Activated naive CD4-positive, alpha-beta T cell treated with Interleukin-2 at 50 U/mL for 16 hours (primary cell): ENCODE measurements around the gene ARHGEF37.

ENCODE experiments used
- DNase-seq: peaks from one replicate; pipeline ENCODE4 v3.0.0-alpha.2; 2020

ARHGEF37 gene

DNA sequence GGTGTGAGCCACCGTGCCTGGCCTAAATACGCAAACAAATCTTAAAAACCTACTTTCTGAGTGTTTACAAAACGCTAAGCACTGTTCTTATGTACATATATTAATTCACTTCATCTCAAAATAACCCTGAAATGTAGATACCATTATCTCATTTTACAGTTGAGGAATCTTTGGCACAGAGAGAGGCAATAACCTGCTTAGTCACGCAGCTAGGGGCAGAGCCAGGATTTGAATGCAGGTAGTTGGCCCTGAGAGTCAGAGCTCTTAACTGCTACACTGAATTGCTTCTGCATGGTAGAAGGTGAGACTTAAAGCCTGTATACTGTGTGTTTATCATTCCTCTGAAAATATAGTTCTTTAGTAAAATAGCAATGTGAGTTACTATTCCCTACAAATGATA is 21.9 kb downstream of the ARHGEF37 start:
- no peak for DNase-seq

DNA sequence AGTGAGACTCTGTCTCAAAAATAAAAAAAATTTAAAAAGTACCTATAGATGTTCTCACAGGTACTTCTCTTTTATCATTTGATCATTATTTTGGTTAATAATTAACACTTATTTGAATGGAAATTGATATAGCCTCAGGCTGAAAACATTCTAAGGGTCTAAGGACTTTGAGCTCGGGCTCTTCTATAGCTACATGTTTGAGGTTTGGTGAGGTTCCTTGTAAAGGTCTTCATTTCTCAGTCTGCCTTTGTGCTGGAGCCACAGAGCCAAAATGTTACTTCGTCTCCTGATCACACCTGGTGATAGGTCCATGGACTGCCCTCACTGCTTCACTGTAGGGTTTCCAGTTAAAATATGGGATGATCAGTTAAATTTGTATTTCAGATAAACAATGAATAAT is 22.6 kb downstream of the ARHGEF37 start:
- no peak for DNase-seq

DNA sequence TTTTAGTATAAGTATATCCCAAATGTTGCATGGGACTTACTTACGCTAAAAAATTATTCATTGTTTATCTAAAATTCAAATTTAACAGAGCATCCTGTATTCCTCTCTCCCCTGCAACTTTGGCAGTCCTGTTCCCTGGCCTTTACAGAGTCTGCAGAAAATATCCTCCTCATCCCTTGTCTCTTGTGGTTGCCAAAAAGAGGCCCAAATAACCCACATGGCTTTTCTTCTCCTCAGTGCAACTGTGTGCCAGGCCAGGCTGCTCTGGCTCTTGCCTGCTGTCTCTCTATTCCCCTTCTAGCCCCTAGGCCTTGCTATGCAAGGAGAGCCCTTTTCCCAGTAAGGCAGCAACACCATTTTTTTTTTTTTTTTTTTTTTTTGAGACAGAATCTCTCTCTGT is 23.0 kb downstream of the ARHGEF37 start:
- DNase-seq, result no peak

DNA sequence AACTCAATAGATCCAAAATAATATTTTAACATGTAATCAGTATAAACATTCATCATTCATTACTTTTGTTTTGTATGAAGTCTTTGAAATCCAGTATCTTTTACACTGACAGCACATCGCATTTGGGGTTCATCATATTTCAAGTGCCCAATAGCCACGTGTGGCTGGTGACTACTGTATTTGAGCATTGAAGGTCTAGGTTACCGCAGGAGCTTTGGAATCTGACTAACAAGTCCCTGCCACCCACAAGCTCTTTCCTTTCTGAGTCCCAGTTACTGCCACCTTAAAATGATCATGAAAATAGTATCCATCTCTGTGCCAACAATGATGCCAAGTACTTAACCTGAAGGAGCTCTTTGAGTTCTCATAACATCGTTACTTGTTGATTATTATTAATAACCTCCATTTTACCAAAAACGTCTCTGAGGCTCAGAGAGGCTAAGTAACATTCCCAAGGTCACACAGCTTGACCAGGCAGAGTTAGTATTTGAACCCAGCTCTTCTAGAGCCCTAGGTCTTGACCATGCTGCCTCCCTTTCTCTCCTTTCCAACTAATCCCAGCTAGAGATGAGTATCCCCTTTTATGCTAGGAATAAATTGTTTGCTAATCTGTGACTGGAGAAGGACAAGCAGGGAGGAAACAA is 24.2 kb downstream of the ARHGEF37 start:
- no peak for DNase-seq

DNA sequence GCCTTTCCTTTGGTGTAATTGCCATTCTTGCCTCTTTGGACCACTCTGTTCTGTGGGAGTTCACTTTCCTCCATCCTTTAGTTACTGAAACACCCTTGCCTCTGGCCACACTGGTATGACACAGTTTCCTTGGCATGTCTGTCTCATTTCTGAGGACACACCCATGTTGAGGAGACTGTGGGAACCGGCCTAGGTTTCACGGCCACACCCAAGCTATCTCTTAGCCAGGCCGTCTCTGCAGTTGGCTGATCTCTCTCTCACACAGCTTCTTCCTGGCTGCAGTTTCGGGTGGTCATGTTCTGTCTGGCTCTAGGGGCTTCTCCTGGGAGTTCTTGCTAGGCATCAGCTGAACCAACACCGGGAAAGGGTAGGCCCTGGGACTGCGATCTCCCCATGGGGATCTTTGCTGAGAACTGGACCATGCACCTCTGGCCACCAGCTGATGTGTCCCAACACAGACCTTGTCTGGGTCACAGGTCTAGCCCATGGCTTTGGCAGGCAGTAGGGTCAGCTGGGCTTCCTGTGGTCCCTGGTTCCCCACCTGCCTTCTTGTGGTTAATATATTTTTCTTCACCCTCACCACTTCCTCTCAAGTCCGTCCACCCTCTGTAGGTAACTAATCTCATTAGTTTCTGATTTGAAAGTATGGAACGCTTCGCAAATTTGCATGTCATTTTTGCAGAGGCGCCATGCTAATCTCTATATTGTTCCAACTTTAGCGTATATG is 24.9 kb downstream of the ARHGEF37 start:
- no peak for DNase-seq

DNA sequence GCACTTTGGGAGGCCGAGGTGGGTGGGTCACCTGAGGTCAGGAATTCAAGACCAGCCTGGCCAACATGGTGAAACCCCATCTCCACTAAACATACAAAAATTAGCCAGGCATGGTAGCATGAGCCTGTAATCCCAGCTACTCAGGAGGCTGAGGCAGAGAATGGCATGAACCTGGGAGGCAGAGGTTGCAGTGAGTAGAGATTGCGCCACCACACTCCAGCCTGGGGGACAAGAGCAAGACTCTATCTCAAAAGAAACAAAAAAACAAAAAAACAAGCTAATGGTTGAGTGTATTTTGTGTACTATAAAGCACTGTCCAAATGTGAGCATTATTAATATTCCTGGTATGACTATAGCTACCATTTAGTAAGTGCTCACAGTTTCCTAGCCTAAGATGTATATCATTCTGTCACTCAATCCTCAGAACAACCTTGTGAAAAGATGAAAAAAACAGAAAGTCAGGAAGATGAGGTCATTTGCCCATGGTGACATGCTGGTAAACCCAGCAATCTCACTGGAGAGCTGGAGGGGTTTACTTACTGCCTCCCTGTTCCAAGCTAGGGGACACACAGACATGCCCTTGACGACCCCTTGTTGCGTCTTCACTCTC is 27.7 kb downstream of the ARHGEF37 start:
- no peak for DNase-seq

DNA sequence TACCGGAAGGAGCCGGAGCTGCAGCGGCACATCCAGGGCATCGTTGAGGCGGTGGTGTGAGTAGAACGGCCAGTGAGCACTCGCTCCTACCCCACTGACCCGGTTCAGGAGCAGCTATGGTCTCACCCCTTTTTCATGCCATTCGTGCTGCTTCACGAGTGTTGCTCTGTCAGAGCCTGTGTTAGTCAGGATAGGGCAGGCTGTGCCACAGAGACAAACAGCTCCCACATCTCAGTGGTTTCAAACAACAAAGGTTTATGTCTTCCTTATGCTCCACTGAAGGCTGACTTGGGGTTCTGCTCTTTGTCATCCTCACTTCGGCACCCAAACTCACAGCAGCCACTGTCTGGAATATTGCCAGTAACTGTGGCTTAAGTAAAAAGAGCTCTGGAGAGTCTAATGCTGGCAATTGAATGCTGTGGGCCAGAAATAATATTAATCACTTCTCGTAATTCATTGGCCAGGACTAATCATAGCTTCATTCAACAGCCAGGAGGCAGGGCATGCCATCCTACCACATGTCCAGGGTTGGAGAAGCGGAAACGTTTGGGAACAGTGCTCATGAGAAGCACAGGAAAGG is 28.4 kb downstream of the ARHGEF37 start:
- DNase-seq, result no peak

DNA sequence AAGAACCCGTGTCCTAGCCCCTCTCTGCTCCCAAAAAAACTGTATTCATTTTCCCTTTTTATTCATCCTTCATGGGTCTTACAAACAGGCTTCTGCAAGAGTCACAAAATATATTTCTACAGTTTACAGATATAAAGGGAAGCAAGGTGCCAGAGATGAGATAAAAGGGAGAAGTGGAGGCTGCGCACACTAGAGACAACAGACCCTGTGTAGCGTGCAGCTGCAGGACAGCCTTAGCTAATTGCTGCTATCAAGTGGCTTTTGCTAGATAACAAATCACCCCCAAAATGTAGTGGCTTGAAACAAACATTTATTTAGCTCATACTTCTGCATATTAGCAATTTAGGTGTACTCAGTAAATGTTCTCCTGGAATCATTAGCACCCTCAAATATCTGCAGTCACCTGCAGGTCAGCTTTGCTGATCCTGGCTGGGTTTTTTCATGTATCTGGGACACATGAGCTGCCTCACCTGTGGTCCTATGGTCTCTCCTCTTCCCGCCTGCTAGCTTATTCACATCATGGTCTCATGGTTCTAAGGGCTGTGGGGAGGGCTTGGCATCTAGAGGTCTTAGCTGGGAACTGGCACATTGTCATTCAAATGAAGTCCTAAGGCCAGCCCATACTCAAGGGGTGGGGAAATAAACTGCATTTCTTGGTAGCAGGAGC is 29.4 kb downstream of the ARHGEF37 start:
- no peak for DNase-seq

DNA sequence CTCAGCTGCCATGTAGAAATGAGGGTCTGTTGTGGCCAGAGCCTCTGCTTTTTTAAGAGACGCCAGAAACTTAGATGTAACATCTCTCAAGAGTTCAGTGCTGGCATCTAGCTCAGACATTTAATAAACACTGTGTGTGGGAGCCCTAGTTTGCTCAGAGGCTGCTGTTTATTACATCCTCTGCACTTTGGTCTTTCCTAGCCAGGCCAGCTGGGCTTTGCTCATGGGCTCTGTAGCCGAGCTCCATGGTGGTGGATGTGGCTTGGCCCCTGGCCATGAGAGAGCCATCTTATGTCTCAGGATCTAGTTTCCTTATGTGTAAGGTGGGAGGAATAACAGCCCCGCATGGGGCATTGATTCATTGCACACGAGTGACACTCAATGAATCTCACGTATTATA is 30.0 kb downstream of the ARHGEF37 start:
- no peak for DNase-seq

DNA sequence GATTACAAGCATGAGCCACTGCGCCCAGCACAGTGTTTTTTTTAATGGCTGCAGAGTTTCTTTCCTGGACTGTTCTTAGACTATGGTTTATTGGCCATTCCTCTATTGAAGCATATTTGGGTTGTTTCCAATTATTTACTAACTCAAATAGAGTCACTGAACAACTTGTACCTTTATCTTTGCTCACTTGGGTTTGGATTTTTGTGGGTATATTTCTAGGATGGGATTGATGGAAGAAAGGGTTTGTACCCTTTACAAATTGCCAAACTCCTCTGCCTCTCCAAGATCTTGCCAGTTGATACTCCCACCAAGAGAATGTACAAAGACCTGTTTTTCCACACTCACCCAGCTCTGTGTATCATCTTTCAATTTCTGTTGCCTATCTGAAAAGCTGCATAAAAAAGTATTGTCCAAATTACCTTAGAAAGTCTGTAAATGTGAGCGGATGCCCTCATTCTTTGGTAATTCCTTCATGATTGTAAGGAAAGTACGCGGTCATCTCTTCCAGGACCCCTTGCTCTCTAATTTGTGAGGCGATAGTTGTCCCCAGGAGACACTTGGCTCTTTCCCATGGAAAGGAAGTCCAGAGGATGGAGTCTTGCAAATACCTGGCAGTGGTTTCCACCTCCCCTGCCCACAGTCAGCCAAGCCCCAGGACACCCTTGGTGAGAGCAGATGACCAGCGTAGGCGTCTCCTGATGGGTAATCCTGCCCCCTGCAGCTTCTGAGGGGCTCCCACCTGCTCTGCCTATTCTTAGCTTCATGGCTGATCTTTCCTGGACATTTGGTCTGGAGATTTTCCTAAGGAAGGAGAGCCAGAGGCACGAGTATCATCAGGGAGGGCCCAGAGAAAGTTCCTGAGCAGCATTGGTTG is 33.0 kb downstream of the ARHGEF37 start:
- DNase-seq, result no peak

DNA sequence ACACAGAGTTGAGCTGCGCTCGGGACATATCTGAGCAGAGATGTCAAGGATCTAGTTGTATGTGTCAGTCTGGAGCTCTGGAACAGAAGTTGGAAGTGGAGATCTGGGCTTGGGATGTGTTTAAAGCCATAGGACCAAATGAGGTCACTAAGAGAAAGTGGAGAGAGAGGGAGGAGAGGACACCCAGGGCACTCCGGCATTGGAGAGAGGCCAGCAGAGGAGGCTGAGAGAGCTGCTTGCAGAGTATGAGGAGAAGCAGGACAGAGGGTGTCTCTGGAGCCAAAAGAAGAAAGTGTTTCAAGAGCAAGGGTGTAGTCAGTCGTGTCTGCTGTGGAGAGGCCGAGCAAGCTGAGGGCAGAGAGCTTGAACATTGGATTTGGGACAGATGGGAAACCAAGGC is 34.7 kb downstream of the ARHGEF37 start:
- DNase-seq, result no peak

DNA sequence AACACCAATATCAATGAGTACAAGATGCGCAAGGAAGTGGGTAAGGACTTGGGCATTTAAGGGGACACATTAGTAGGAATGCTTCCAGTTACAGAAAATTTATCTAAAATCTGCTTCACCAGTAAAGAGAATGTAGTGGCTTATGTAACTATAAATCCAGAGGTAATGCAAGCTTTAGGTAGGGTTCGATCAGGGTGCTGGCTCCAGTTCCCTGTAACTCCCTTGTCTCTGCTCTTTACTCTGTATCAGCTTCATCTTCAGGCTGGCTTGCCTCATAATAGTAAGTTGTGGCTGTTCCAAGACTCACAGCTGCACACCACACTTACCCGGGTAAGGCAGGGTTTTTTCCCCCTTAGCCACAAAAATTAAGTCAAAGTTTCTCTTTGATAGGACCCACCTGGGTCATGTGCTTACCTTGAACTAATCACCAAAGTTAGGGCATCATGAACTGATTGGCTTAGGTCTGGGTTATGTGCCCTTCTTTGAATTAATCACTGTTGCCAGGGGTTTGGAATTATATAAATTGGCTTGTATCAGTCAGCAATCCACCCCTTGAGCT is 35.5 kb downstream of the ARHGEF37 start:
- no peak for DNase-seq

DNA sequence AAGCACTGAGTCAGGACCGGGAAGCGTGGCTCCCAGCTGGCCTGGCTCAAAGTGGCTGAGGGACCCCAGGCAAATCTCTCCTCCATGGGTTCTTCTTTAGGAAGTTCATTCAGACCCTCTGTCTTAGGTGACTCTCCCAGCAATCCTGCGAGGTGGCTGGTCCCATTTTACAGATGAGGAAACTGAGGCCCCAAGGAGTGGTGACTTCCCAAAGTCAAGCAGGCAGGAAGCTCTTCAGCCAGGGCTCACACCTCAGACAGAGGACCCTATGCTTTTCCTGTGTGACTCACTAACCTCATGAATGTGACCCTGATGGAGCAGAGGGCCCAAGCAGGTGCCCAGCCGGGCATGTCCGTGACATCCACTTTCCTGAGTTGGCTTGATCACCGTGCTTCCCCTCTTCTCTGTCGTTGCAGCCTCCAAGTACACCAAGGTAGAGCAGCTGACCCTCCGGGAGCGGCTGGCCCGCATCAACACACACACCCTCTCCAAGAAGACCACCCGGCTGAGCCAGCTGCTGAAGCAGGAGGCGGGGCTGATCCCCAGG is 36.5 kb downstream of the ARHGEF37 start:
- DNase-seq, result no peak

DNA sequence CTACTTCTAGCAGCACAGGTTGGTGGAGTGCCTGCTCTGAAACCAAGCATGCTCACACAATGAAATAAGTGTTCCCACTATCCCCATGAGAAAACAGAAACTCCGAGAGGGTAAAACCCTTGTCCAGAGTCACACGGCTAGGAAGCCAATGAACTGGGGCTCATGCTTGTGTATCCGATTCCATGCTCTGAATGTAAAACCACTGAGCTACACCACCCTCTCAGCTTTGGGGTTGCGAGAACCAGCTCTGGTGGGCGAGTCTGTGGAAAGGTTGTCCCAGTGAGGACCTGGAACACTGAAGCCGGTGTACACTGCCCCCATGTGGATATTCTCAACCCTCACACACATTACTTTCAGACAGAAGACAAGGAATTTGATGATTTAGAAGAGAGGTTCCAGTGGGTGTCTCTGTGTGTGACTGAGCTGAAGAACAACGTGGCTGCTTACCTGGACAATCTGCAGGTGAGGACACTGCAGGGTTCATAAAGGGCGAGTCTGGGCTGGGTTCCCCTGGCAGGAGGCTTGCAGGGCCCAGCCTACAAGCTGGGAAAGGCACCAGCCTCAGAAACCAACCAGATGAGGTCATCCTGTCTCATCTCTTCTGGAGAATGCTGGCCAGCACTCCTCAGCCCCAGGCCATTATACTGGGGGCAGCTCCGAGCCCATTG is 37.4 kb downstream of the ARHGEF37 start:
- no peak for DNase-seq

DNA sequence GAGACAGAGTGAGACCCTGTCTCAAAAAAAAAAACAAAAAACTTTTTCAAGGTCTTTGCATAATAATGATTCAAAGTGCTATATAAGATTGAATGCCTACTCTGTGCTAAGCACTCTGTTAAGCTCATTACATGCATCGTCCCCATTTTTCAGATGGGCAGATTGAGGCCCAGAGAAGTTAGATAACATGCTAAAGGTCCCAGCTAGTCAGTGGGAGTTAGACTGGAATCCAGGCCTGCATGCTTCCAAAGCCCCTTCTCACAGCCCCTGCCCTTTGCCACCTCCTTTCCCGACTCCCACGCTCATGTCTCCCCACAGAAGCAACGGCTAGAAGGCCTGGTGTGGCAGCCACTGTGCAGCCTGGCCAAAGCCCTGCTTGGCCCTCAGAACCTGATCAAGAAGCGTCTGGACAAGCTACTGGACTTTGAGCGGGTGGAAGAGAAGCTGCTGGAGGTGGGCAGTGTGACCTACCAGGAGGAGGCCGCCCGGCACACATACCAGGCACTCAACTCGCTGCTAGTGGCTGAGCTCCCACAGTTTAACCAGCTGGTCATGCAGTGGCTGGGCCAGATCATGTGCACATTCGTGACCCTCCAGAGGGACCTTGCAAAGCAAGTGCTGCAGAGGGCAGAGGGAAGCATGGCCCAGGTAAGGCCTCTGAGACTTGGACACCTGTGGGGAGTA is 40.3 kb downstream of the ARHGEF37 start:
- DNase-seq, result no peak

DNA sequence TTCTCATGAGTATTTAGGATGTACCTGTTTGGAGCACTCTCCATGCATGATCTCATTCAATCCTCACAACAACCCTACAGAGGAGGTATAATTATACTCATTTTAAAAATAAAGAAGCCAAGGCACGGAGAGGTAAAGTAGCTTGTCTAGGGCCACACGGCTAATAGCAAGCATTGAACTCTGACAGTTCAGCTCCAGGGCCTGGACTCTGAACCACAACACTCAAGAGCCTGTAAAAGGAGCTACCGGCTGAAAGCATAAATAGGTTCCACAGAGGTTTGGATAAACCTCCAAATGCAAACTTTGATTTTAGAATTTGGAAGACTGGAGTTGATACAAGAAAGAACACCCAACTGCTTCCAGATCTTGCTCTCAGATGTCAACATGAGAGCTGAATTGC is 41.2 kb downstream of the ARHGEF37 start:
- no peak for DNase-seq

DNA sequence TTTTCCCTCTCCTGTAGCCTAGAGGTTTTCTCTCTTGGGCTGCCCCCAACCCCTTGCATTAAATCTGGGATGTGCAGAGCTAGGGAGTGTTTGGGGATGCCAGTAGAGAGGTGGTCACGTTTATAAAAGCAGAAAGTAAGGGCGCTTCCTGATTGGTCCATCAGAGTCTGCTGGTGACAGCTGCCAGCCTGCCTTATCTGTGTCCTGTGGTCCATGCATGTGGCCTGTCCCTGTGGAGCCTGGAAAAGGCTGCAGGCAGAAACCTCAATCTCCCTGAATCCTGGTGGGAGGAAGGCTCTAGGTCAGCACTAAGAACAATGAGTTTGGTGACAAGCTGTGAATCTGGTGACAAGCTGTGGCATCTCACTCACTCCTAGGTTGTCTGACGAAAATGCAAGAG is 42.2 kb downstream of the ARHGEF37 start:
- no peak for DNase-seq

DNA sequence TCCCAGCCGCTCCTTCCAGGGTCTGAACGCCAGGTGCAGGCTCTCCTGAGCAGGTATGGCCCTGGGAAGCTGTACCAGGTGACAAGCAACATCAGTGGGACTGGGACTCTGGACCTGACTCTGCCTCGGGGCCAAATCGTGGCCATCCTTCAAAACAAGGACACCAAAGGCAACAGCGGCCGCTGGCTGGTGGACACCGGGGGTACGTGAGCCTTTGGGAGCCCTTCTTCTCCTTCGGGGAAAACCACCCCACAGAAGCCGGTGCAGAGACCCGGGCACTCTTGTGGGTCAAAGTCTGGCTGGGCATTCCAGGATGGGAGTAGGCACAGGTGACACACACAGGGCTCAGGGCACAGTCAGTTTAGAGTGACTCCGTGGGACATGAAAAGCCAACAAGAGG is 45.8 kb downstream of the ARHGEF37 start:
- no peak for DNase-seq

DNA sequence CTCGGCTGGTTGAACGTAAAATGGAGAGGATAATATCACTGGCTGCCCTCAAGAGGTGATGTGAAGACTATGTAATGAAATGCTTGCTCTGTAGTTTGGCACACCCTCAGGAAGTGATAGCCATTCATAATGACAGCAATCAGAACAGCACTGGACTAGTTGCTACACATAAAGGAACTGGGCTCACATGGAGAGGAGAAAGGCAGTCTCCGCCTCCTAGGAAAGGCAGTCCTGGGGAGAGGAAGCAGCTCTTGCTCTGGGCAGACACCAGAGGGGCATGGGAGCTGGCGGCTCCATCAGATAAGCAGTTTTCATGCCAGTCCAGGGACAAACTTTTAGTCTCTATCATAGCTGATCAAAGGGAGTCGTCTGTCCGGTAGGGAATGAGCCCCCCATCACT is 46.9 kb downstream of the ARHGEF37 start:
- no peak for DNase-seq

DNA sequence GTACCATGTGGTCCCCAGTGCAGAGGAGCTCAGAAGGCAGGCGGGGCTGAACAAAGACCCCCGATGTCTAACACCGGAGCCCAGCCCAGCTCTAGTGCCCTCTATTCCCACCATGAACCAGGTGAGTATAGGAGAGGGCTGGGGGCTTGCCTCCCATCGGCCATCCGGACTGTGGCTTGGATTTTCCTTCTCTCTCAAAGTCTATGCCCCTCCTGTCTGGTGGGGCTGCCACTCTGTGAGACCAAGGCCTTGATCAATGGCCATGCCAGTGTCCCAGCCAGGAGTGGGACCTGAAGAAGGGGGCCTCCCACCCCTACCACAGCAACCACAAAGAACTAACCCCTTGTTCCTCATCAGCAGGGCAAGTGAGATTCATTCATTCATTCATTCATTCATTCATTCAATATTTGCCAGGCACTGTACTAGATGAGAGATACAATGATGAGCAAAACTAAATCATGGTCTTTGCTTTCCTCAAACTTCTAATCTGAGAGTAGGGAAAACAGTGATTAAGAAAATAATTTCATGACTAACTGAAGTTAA is 47.6 kb downstream of the ARHGEF37 start:
- no peak for DNase-seq
